NCI-H146 treated with DMSO at 0.1 percent for 48 hours (cell line): ENCODE measurements around the gene AMER2.

Experiments used
- DNase-seq: peaks from one replicate; lab custom pipeline; 2025; ENCODE audit not compliant: unreplicated experiment; lab: John Stamatoyannopoulos, UW

Gene AMER2

GRCh38 chr13:25171517-25172302 lies at the start of gene AMER2:
TSS of gene AMER2 (minus strand) at chr13:25172288. CDS start at chr13:25171619, 669 bp downstream.
- peak; percentile 31 for DNase-seq

- no peak for DNase-seq
These were observed 45.9 kb upstream of the AMER2 start for GRCh38 chr13:25218019-25218418.

- DNase-seq, result no peak
These were observed 45.2 kb upstream of the AMER2 start for GRCh38 chr13:25217023-25217885.

GRCh38 chr13:25215253-25215575 lies 43.1 kb upstream of the AMER2 start:
- DNase-seq, result no peak

- DNase-seq, result no peak
These were observed 42.6 kb upstream of the AMER2 start for GRCh38 chr13:25214491-25215252.

- no peak for DNase-seq
These were observed 41.6 kb upstream of the AMER2 start for GRCh38 chr13:25213715-25214114.

GRCh38 chr13:25210842-25211569 lies 38.9 kb upstream of the AMER2 start:
- DNase-seq, result no peak

GRCh38 chr13:25207291-25207810 lies 35.3 kb upstream of the AMER2 start:
- no peak for DNase-seq

GRCh38 chr13:25204863-25205262 lies 32.8 kb upstream of the AMER2 start:
- no peak for DNase-seq

GRCh38 chr13:25203127-25203740 lies 31.1 kb upstream of the AMER2 start:
- no peak for DNase-seq

- no peak for DNase-seq
These were observed 28.7 kb upstream of the AMER2 start for GRCh38 chr13:25200783-25201182.

GRCh38 chr13:25198647-25199046 lies 26.6 kb upstream of the AMER2 start:
- no peak for DNase-seq

GRCh38 chr13:25196971-25197370 lies 24.9 kb upstream of the AMER2 start:
- no peak for DNase-seq

- DNase-seq, result no peak
These were observed 20.8 kb upstream of the AMER2 start for GRCh38 chr13:25192936-25193335.

GRCh38 chr13:25192489-25192888 lies 20.4 kb upstream of the AMER2 start:
- no peak for DNase-seq

GRCh38 chr13:25192052-25192451 lies 20.0 kb upstream of the AMER2 start:
- DNase-seq, result no peak

- no peak for DNase-seq
These were observed 18.7 kb upstream of the AMER2 start for GRCh38 chr13:25190771-25191170.

- no peak for DNase-seq
These were observed 18.2 kb upstream of the AMER2 start for GRCh38 chr13:25190256-25190655.

GRCh38 chr13:25187596-25187995 lies 15.5 kb upstream of the AMER2 start:
- no peak for DNase-seq

GRCh38 chr13:25186187-25186586 lies 14.1 kb upstream of the AMER2 start:
- DNase-seq, result no peak
